Tibial nerve (tissue), 4 donors: Measurements from ENCODE around the gene GP9.

Experiments
- CTCF ChIP-seq, 5 experiments: fragments of 200-600 bp in 3 of 5; fragments of 450-650 bp in 2 of 5; sonication (generic) in 3 of 5; IDR thresholded peaks; one replicate each; pipeline ENCODE4 v1.5.1; 2016 to 2019; ENCODE audit warnings: antibody characterized with exemption in 5 of 5, mild to moderate bottlenecking in 3 of 5, moderate library complexity in 2 of 5
- EP300 ChIP-seq, 2 donors: sonication (generic); formaldehyde crosslinking; IDR thresholded peaks; one replicate each; pipeline ENCODE4 v1.6.1; 2017; ENCODE audit warnings: antibody characterized with exemption in 2 of 2, mild to moderate bottlenecking in 1 of 2
- POLR2A ChIP-seq, 2 donors: fragments of 450-650 bp; IDR thresholded peaks; one replicate each; pipeline ENCODE4 v1.6.1; 2017; ENCODE audit warnings: antibody characterized with exemption in 2 of 2, mild to moderate bottlenecking in 2 of 2, moderate library complexity in 2 of 2

- TF ChIP-seq CTCF (IDR thresholded peaks at IDR 0.05) (no peak), POLR2A (IDR thresholded peaks at IDR 0.05) (no peak), EP300 (IDR thresholded peaks at IDR 0.05) (no peak)
Observed at GRCh38 chr3:129046732-129047552, 13.6 kb upstream of the GP9 start.
